Measurements from ENCODE around the gene PFDN4.

- TF ChIP-seq CTCF (IDR thresholded peaks at IDR 0.05) (no peak), POLR2A (IDR thresholded peaks at IDR 0.05) (no peak), POLR2AphosphoS5 (IDR thresholded peaks at IDR 0.05; ENCODE audit: insufficient read depth in 1 of 2, low read depth in 1 of 2) (no peak)
Measured at GRCh38 chr20:54209216-54209813, 1.4 kb downstream of the PFDN4 start.
